Measurements from ENCODE around the gene C6orf89.
A peak's percentile ranks its signal among the peaks of the same experiment; 100 is the strongest.

The C6orf89 gene

GRCh38 chr6:36852481-36853147, 33.1 kb upstream of the C6orf89 start:
- DNase-seq (ENCODE audit: low spot score) = peak; percentile 56

DNA sequence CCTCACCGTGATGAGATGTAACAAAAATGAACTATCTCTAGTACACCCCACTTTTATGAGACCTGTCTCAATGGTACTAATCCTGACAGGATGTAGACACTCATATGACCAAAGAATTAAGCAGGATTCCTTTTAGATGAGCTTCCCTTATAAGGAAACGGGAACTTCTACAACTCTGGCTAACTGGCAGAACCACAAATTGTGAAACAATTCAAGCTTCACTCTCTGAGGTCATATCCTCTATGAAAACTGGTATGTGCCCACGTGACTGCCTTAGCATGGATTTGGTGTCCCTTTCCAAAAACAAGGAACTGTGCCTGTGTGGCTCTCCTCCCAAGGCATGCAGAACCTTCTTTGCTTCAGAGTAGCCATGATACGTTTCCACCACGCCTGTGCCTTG, 32.4 kb upstream of the C6orf89 start:
- DNase-seq (ENCODE audit: low spot score) = peak; percentile 69

GRCh38 chr6:36855750-36856149, 30.0 kb upstream of the C6orf89 start:
- DNase-seq (ENCODE audit: low spot score) = no peak

DNA sequence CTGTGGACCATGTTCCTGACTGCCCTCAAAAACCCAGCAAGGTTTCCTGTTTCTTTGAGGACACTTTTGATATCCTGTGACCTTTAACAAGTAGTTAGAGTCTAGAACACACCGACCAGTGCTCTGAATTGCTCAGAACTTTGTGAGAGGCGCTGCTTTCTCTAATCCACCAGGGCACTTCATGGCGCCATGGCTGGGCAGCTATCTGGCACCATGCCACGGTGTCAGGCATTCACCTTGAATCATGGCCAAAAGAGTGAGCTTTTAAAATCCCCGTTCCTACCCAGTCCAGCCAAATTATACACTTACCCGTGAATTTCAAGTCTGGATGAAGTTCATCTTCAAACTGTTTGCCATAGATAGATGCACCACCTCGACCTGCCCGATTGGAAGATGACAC, 29.5 kb upstream of the C6orf89 start:
- DNase-seq (ENCODE audit: low spot score) = no peak

DNA sequence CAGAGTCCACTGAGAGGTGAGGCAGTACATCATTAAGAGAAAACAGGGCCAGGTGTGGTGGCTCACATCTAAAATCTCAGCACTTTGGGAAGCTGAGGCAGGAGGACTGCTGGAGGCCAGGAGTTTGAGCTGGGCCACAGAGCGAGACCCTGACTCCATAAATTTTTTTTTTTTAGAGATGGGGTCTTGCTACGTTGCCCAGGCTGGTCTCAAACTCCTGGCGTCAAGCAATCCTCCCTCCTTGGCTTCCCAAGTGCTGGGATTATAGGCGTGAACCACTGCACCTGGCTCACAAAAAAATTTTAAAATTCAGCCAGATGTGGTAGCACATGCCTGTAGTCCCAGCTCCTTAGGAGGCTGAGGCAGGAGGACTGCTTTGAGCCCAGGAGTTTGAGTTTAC, 28.4 kb upstream of the C6orf89 start:
- DNase-seq (ENCODE audit: low spot score) = no peak

DNA sequence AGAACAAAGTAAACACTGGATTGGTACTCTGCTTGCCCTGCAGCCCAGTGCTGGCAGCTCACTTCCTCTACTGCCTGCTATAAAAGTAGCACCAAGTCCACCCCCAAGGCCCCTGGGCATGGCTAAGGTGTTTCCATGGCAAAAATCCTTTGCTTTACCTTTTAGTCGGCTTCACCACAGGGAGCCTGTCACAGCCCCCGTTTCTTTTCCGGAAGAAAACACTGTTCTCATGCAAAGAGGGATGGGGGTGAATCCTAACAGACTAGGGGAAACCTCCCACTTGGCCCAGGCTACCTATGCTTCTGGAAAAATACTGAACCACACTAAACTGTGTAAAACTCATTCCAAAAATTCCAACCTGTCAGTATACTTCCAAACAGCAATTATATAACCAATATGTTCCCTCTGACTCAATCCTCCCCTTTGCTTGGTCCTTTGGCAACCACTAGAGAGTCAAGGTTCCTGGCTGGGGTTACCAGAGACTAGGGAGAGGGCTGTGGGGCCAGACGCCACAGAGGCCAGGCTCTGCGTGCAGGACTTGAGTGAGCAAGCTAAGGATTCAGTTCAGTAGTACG, 27.3 kb upstream of the C6orf89 start:
- no peak for DNase-seq (ENCODE audit: low spot score)

DNA sequence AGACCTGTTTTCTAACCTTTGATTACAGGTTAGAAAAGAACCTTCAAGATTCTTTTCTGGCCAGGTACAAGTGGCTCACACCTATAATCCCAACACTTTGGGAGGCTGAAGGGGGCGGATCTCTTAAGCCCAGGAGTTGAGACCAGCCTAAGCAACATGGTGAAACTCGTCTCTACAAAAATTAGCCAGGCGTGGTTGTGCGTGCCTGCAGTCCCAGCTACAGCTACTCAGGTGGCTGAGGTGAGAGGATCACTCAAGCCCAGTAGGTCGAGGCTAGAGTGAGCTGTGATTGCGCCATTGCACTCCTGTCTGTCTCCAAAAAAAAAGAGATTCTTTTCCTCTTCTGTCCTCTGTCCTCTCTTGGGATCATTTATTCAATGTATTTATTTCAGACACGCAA, 25.6 kb upstream of the C6orf89 start:
- no peak for DNase-seq (ENCODE audit: low spot score)

GRCh38 chr6:36862164-36862847, 23.4 kb upstream of the C6orf89 start:
- no peak for DNase-seq (ENCODE audit: low spot score)

- no peak for DNase-seq (ENCODE audit: low spot score)
These were observed 22.8 kb upstream of the C6orf89 start for GRCh38 chr6:36862848-36863382.

DNA sequence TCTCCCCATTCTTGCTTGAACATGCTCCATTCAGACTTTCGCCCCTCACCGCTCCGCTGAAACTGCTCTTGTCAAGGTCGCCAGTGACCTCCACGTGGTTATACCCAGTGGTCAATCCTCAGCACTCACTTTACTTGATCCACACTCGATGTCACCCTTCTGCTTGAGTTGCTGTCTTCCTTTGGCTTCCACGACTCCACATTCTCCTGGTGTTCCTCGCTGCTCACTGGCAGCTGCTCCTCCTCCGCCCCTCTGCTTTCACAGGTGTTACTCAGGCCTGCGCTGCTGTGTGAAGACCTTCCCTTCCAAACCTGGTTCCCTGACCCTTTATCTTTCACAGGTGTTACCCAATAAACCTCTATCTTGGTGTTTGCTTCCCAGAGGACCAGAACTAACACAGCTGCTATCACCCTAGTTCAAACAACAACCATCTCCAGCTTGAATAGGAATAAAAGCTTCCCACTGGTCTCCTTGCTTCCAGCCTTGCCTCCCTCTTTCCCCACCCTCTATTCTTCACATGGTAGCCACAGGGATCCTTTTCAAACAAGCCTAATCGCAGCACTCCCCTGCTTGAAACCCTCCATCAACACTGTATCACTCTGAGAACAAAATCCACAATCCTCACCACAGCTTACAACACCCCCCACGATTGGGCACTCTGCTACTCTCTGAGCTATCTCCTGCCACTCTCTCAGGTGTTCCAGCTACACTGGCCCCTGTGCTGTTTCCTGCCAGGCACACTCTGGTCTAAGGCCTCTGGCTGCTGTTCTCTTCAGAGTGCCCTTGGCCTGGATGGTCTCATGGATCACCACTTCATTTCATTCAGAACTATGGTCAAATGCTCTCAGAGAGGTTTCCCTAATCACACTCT, 21.8 kb upstream of the C6orf89 start:
- DNase-seq (ENCODE audit: low spot score) = no peak

DNA sequence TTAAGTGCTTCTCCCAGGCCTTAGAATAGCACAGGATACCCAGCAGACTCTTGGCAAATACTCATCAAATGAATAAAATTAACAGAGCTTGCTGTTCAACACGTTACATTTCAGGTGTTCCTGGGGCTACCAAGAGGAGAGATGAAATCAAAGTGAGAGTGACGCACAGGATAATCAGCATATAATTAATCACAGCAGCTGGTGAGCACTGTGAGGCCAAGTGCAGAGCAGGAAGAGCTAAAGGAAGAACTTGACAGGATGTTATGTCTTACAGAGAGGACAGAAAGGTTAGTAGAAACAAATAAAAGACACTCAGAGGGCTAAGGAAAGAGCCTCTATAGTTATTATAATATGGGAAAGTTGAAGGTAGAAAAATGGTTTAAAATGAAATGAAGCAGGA, 19.9 kb upstream of the C6orf89 start:
- DNase-seq (ENCODE audit: low spot score) = no peak

GRCh38 chr6:36867471-36868224, 18.1 kb upstream of the C6orf89 start:
- no peak for DNase-seq (ENCODE audit: low spot score)

- DNase-seq (ENCODE audit: low spot score) = no peak
These were observed 14.1 kb upstream of the C6orf89 start for GRCh38 chr6:36871686-36872085.

DNA sequence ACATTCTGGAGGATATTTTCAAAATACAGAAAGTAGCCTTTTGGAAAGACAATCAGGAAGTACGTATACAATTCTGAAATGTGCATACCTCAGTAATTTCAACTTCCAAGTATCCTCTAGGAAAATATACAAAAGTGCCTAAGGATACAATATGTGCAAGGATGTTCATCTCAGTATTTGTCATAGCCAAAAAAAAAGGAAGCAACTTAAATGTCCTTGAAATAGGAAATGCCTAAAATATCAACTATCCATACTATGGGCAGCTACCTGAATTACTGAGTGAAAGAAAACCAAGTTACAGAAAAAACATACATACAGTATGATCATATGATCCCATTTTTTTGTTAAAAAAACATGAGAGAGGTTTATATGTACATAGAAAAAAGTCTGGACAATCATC, 12.6 kb upstream of the C6orf89 start:
- no peak for DNase-seq (ENCODE audit: low spot score)

GRCh38 chr6:36873612-36874442, 11.9 kb upstream of the C6orf89 start:
- peak; percentile 56 for DNase-seq (ENCODE audit: low spot score)

DNA sequence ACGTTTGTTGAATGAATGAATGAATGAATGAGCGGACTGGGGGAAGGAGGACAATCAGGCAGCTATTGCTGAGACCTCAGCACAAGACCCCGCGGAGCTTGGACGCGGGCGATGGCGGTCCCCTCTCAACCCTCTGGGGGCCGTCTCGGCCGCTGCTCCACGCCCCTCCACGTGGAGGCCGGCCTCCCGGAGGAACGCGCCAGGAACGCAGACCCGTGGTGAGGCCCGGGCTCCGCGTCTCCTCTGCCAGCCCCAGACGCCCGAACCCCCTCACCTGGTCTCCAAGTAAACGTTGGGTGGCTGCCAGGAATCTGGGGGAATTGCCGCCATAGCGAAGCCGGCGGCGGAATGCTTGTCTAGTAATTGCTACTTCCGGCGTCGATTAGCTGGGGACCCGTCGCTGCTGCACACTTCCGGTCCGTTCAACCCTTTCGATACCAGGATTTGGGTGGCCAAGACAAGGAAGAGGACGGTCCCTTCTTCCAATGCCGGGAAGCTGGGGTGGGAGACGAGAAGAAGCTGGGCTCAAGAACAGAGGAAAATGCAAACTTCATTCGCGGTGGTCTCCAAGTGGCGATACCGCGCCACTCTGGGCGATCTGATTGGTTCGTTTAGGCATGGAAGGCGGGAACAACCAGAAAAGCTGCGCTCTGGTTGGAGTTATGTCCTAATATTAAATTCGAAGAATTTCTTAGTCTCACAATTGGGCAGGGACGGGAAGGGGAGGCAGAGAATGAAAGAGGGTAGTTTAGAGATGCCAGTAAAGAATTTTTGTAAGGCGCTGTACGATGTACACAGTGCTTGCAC, 11.1 kb upstream of the C6orf89 start, which contains the start of gene PPIL1:
Gene PPIL1, minus strand, starts transcription at position 361 of the 807 bp plus-strand sequence. Its CDS starts 31 bp downstream, at position 330.
- peak; percentile 92 for DNase-seq (ENCODE audit: low spot score)

GRCh38 chr6:36875250-36875633, 10.5 kb upstream of the C6orf89 start:
- DNase-seq (ENCODE audit: low spot score) = no peak

DNA sequence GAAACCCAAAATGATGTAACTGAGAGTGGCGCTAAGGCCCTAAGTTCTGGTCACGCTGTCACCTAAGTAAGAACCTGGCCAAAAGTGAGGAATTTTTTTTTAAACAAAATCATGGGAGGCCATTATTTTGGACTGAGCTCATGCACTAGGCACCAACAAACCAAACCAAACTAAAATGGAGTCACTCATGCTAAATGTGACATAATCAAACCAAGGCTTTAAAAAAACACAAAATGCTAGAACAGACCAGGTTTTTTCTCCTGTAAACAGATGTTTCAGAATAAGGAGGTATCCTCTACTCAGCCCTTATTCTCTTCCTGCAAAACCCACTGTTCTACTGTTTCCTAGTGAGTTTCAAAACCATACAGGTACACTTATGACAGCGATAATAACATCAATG, 1.1 kb upstream of the C6orf89 start:
- DNase-seq (ENCODE audit: low spot score) = no peak

- no peak for DNase-seq (ENCODE audit: low spot score)
These were observed 1.3 kb downstream of the C6orf89 start for GRCh38 chr6:36886950-36887618.
